Activated gamma-delta T cell treated with anti-CD3 and anti-CD28 coated beads, Interleukin-2, amount 50 U/mL, for 16 hours (primary cell): Measurements from ENCODE around the gene DNMT3A.

ENCODE experiments used
- DNase-seq: peaks from one replicate; pipeline ENCODE4 v3.0.0-alpha.2; 2020; ENCODE audit warnings: low read depth

The DNMT3A gene

DNA sequence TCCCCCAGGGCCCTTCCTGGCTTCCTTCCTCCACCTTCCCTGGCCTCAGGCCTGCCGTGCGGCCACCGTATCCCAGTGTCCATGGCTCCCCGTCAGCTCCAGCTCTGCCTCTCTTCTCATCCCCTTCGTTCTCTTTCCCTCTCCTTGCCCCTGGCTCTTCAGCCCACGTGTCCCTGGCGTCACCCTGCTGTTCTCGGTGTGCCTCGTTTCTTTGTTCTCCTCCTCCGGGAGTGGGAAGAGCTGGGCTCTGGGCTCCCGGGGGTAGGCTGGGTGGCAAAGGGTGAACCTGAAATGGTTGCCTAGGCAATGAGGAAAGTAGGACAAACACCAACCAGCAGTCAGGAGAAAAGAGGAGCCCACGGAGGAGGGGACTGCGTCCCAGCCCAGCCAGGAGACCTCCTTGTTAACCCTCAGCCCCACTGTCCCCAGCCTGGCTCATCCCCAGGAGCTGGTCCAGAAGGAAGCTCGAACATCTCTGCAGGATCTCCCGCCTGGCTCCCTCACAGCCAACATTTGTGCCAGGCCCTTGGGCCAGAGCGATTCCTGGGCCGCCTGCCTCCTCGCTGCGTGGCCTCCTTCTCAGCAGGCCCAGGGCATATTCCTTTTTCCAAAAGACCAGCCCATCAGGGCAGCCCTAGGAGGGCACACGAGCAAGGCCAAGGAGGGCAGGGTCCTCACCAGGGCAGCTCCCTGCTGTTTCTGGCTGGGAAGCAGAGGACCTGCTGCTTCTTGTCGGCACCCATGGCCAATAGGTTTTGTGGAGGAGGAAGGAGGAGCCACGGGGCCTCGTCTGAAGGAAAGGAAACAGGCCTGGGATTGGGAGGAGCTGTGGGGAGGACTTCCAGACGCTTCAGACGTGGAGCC, 30.9 kb upstream of the DNMT3A start:
- no peak for DNase-seq

DNA sequence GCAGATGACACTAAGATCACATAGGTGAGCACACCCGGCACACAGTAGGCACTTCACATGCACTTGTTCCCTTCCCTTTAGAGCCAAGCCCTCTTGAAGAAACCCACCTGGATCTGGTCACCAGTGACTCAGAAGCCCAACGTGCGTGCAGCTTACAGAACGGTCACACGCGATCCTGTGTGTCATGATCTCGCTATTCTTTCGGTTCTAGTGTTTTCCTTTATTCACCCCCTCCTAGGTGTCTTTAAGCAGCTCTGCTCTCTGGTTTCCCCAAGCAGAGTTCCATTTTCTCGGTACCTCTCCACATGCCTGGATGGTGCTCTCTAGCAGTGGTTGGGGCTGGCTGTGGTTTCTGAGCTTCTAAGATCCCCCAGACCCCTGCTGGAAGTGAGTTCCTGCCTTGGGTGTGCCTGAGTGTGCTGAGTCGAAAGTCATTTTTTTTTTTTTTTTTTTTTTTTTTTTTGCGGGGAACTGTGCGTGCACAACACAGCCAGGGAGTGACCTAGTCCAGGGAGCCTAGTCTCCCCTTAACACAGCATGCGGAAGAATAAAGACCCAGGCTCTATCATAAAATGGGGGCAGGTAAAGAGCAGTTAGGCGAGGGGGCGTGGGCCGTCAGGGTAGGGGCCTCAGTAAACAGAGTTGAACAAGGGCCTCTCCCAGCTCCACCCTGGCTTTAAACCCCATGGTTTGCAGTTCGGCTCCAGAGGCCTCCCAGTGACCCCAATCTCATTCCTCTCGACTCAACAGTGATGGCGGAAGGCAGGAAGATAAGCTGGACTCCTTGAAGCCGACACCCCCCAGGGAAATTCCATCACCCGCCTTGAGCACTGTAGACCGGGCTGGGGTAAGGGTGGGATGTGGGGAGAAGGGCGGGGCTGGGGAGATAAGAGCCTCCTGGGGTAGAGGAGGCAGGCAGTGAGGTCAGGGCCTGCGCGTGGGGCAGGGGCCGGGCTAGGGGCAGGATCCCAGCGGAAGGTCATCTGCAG, 29.8 kb upstream of the DNMT3A start:
- no peak for DNase-seq

DNA sequence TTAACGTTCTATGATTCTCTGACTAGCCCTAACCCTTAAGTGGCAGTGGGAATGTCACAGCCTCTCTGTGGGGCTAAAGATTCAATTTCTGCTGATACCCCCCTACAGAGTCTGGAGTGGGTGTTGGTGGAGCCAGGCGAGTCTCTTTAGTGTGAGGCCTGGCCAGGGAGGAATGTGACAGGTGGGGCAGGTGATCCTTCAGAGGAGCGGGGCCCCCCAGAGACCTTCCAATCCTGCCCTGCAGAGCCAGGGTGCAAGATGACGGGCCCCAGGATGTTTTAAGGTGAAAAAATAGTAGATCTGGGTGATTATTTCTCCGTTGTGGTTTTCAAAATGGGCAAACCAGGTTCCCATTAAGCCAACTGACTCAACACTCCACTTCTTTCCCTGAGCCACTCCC, 28.2 kb upstream of the DNMT3A start:
- DNase-seq, result no peak

DNA sequence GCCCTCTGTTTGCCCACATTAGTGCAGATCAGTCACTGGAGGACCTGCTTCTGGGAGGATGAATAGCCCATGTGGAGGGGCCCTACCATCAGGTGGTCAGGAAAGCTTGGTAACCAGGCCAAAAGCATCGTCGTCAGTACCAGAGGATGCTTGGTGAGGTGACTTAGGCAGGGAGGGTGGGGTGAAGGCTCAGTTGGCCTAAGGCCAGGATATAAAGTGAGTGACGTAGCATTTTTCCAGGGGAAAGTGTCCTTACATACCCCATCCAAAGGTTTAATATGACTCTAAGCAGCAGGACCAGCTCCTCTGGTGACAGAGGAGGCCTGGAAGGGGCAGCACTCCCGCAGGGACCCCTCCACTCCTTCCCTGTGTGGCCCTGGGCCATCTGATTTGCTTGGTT, 27.7 kb upstream of the DNMT3A start:
- DNase-seq, result no peak

GRCh38 chr2:25368660-25369059, 26.9 kb upstream of the DNMT3A start:
- DNase-seq, result no peak

GRCh38 chr2:25367296-25367695, 25.6 kb upstream of the DNMT3A start:
- no peak for DNase-seq

DNA sequence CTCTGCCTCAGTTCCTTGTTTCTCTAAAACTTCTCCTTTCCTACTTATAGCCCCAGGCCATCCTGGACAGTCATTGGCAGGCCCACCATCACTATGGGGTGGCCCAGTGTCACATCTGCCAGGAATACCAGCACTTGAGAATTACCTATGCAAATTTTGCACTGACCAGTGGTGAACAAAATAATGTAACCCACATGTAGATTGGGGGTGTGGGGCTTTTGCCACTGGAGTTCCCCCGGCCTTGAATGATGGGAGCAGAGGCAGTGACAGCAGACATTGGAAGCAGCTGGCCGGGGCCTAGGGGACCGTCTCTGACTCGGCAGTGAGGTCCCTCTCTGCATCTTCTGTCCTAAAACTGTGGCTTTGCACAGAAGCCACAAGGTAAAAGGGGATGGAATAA, 24.9 kb upstream of the DNMT3A start:
- no peak for DNase-seq

GRCh38 chr2:25365241-25365640, 23.5 kb upstream of the DNMT3A start:
- DNase-seq, result no peak

DNA sequence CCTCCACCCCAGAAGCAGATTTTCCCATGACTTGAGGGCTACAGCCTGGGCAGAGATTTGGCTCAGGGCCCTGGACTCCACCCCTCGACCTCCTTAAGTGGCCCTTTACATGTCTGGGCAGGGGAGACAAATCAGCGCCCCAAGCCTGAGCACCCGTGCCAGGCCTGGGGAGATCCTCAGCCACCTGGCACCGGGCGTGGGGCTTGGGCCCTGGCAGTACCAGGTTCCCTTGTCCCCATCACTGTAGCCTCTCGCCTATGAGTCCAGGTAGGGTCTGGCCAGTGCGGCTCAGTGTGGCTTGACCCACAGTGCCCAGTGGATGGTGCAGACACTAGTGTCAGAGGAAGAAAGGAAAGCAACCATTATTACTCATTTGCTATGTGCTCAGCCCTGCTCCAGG, 22.0 kb upstream of the DNMT3A start:
- DNase-seq, result no peak

DNA sequence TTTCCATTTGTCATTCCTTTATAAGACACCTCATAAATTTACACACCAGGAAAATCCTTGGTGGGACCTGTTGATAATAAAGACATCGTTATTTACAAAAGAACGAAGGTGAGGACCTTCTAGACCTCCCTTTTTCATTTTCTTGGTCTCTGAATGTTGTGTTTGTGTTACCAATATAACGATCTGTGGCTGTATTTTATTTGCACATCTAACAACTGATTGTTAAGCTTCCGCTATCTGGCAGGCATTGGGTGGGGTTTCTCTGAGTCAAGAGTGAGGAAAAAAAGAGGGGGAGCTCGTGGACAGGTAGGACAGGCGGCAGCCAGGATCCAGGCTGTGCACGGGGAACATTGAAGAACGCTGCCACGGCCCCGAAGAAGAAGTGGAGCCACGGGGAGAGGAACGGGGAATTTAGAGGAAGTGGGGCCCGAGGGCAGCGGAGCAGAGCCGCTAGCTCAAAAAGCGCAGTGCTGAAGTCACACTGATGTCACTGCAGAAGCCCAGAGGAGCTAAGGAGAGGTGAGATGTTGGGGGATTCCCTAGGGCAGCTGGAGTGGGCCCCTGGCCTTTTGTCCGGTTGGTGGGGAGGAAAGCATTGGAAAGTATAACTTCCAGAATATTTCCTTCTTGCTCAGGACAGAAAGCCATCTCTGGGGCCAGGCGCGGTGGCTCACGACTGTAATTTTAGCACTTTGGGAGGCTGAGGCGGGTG, 20.9 kb upstream of the DNMT3A start:
- peak; percentile 49 for DNase-seq

DNA sequence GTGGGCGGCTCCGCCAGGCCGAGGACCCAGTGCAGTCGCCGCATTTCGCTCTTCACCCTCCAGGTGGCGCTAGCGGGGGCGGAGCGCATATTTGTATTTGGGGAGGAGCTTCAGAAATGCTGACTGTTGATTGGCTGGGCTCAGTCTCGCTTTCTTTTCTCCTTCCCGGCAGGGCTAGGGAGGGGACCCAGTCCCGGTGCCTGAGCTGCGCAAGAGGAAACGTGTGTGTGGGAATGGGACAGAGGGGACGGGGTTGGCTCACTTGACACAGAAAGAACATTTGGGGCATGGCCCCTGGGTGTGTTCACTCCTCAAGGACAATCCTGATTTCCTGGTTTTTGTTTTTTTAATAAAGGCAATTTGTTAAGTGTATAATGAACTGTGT, 20.3 kb upstream of the DNMT3A start:
- peak; percentile 96 for DNase-seq

DNA sequence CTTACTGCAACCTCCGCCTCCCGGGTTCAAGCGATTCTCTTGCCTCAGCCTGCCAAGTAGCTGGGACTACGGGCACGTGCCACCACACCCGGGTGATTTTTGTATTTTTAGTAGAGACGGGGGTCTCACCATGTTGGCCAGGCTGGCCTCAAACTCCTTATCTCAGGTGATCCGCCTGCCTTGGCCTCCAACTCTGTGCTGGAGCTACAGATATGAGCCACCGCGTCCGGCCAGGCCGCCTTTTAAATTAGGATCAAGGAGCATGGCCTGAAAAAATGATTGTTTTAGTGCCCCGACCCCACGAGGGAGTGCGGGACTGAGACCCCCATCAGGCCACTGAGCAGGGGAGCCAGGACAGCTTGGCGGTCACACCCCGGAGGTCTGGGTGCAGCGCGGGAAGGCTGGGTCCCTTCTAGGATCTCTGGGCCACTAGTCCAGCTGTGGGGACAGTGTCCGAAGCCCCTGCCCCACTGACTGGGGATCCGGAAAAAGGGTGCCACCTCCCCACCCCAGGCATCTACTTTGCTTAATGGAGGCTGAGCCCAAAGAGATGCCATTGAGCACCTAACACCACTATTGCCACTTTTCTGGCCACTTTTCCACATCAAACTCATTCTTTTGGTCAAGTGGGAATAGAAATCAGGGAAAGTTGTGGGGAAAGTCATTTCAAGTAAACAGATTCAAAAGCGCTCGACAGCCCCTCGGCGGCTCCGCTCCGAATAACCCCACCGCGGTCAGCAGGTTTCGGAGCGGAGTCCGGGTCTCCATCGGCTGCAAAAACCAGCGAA, 19.7 kb upstream of the DNMT3A start:
- no peak for DNase-seq

DNA sequence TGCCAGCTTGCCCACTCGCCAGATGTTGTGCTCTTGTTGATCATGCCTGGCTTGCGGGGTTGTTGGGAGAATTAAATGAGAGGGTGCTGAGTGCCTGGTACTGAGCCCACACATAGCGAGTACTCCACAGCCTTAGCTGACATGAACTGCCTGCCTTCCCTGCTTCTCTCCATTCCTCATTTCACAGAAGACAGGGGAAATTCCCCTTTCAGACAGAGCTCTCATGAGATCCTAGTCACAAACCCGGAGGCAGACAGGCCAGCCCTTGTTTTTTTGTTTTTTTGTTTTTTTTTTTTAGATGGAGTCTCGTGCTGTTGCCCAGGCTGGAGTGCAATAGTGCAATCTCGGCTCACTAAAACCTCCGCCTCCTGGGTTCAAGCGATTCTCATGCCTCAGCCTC, 17.1 kb upstream of the DNMT3A start:
- no peak for DNase-seq

DNA sequence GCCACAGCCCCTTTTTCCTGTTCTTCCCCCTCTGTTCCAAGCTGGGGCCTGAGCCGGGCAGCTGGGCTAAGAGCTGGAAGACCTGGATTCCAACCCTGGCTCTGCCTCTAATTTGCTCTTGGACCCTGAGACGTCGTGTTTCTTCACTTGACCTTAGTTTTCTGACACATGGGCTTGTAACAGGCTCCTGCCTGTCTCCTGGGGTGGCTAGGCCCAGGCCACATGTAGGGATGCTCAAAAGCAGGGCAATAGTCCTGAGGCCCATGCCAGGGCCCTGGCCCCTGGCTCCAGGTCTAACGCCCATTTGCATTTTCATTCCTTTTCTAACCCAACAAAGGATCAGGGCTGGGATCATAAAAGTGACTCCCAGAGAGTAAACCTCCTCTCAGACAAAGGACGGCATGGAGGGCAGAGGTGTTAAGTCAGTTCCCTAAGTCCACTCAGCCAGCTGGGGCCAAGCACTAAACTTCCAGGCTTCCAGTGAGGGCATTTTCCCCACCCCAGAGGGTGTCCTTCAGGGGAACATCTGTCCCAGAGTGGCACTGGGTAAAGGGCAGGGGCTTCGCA, 16.6 kb upstream of the DNMT3A start:
- no peak for DNase-seq

GRCh38 chr2:25356088-25356487, 14.4 kb upstream of the DNMT3A start:
- no peak for DNase-seq

DNA sequence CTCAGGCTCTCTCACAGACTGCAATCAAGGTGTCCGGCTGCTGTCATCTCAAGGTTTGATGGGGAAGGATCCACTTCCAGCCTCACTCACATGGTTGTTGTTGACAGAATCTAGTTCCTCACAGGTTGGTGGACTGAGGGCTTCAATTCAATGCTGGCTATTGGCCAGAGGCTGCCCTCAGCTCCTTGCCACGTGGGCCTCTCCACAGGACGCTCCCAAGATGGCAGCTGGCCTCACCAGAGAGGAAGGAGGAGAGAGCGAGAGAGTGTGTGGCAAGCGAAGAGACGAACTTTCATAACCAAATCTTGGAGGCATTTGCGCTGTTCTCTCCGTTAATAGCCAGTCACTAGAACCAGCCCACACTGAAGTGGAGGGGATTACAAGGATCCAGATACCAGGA, 13.5 kb upstream of the DNMT3A start:
- no peak for DNase-seq

- DNase-seq, result no peak
Observed at GRCh38 chr2:25354116-25354515, 12.4 kb upstream of the DNMT3A start.

DNA sequence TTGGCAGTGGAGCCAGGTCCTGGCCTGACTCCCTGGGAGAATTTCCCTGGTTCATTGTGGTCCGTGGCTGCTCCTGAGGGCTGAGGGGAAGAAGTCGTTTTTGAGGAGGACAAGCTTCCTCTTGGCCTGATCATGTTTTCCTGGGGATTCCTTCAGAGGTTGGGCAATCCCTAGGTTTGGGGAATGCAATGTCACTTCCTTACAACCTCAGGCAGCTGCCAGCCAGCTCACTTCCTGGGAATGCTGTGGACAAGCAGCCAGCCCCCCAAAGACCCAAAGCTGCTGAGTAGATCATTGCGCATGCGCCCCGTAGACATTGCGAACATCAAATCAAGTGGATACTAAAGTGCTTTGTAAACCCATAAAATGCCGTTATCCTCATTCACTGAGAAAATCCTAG, 7.7 kb upstream of the DNMT3A start:
- DNase-seq, result no peak

GRCh38 chr2:25347846-25348245, 6.1 kb upstream of the DNMT3A start:
- DNase-seq, result no peak

DNA sequence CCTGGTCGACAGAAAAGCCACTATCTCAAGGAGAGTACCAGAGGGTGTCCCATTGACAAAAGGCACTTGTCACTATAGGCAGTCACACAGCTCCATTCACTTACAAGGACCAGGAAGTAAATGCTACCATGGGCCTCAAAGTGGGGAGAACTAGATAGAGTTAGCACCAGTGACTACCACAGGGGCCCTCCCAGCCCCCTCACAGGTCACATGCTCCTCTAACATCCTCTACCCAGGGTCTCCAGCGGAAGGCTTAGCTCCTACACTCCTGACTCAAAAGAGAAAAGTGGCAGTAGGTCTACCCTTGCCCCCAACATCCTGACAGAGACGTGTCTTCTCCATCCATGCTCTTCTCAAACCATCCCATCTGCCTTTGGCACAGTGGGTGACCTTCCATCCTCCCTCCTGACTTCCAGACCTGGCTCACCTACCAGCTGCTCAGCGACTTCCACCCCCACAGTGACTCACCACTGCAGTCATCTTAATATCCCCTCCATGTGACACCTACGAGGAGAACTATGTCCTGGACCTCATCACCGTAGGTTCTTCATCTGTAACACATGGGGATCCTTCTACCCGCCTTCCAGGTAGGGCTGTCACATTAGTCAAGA, 5.6 kb upstream of the DNMT3A start:
- DNase-seq, result no peak
